Stomach (tissue), 9 donors: Measurements from ENCODE around the gene ZNF324. TPM values are rescaled to one million over a fixed set of nuclear protein-coding genes. Genes with fewer than 3 reads are reported as not detected.
A peak's percentile ranks its signal among the peaks of the same experiment; 100 is the strongest.

ENCODE experiments used
- DNase-seq, 2 donors: peaks; one replicate each; pipeline versions ENCODE4 v3.0.0 to v3.0.0-alpha.2; 2013 to 2019
- H3K27ac ChIP-seq, 5 donors: fragments of 200-600 bp in 4 of 5; sonication (generic) in 4 of 5; one replicate each; pipeline ENCODE4 v1.5.1; 2013 to 2019; ENCODE audit warnings: mild to moderate bottlenecking in 1 of 5, moderate library complexity in 1 of 5
- H3K27me3 ChIP-seq, 3 donors: fragments of 200-600 bp; sonication (generic); one replicate each; pipeline ENCODE4 v1.5.1; 2017 to 2019; ENCODE audit warnings: mixed run types in 1 of 3
- H3K36me3 ChIP-seq, 4 donors: fragments of 200-600 bp; sonication (generic); 1 replicate in 3 of 4; 2 replicates in 1 of 4; pipeline ENCODE4 v1.5.1; 2016 to 2019
- H3K4me1 ChIP-seq, 4 donors: fragments of 200-600 bp; sonication (generic); one replicate each; pipeline ENCODE4 v1.5.1; 2016 to 2019
- H3K4me3 ChIP-seq, 4 donors: fragments of 200-600 bp; sonication (generic) in 3 of 4; one replicate each; pipeline ENCODE4 v1.5.1; 2016 to 2019; ENCODE audit warnings: mild to moderate bottlenecking in 1 of 4
- H3K9me3 ChIP-seq, 4 donors: fragments of 200-600 bp; sonication (generic); one replicate each; pipeline ENCODE4 v1.5.1; 2016 to 2019
- EP300 ChIP-seq: sonication (generic); formaldehyde crosslinking; IDR thresholded peaks from one replicate; pipeline ENCODE4 v1.6.1; 2017; ENCODE audit warnings: antibody characterized with exemption
- POLR2A ChIP-seq, 4 donors: fragments of 450-650 bp; IDR thresholded peaks; one replicate each; pipeline ENCODE4 v1.6.1; 2016; ENCODE audit warnings: antibody characterized with exemption in 4 of 4, control low read depth in 2 of 4, mild to moderate bottlenecking in 1 of 4, moderate library complexity in 1 of 4
- POLR2AphosphoS5 ChIP-seq, 3 donors: sonication (generic); formaldehyde crosslinking; IDR thresholded peaks; one replicate each; pipeline ENCODE4 v1.6.1; 2016; ENCODE audit warnings: antibody characterized with exemption in 3 of 3
- WGBS, 5 donors: extraction: QIAGEN DNeasy Blood & Tissue Kit in 3 of 5; methylation state at CpG; one replicate each; pipeline versions ENCODE4 v1.1.5 to v1.1.7; 2013 to 2018; 5-methylcytosine and 5-hydroxymethylcytosine counted together
- intact Hi-C: fragments of 100-400 bp; cut with DNase I; formaldehyde crosslinking; loops from one replicate; pipeline ENCODE4 v1.15.1; 2023; ENCODE audit warnings: low total_unique reads
- polyA plus RNA-seq, 3 donors: library from polyadenylated mRNA; stranded (reverse); fragments of 200-250 nt; gene quantifications; one replicate each; pipeline ENCODE4 v1.2.3, GENCODE V29; 2013
- total RNA-seq, 5 donors: library from RNA; depleted of rRNA; stranded (reverse); fragments of >200 nt; gene quantifications; one replicate each; pipeline versions ENCODE4 v1.1.0 to v1.2.3, GENCODE V29; 2014 to 2016
- TF ChIP-seq, protein P1 (sequence below), 7 experiments: fragments of 450-650 bp in 4 of 7; fragments of 200-600 bp in 3 of 7; sonication (generic) in 3 of 7; IDR thresholded peaks; one replicate each; pipeline ENCODE4 v1.5.1; 2016 to 2019; ENCODE audit warnings: antibody characterized with exemption in 7 of 7, control low read depth in 2 of 7, mild to moderate bottlenecking in 1 of 7
- donor health status: healthy with polysubstance abuse.
- donor health status: Bipolar disorder and iron deficiency.
- donor health status: healthy.

Gene ZNF324
- total and polyA plus RNA-seq, 8 donors: 1.7 to 11.9 (median 5.8) TPM

- no peak for DNase-seq
- Histone ChIP-seq H3K36me3 (peaks cover 9 to 57% (median 47%) of the 10 kb centered on the region in 4 donors), H3K27ac (peak overlapping the region in 2 of 5 donors; percentile 87 to 93), H3K4me1 (peaks cover 18 to 31% (median 23%) of the 10 kb centered on the region in 4 donors), H3K4me3 (no peak overlapping the region), H3K9me3 (no peaks in the 10 kb centered on the region), H3K27me3 (no peaks in the 10 kb centered on the region)
- no peak for TF ChIP-seq POLR2A (IDR thresholded peaks at IDR 0.05)
- TF ChIP-seq EP300: no peak
- TF ChIP-seq POLR2AphosphoS5 (IDR thresholded peaks at IDR 0.05): no peak
- TF ChIP-seq, protein P1, sequence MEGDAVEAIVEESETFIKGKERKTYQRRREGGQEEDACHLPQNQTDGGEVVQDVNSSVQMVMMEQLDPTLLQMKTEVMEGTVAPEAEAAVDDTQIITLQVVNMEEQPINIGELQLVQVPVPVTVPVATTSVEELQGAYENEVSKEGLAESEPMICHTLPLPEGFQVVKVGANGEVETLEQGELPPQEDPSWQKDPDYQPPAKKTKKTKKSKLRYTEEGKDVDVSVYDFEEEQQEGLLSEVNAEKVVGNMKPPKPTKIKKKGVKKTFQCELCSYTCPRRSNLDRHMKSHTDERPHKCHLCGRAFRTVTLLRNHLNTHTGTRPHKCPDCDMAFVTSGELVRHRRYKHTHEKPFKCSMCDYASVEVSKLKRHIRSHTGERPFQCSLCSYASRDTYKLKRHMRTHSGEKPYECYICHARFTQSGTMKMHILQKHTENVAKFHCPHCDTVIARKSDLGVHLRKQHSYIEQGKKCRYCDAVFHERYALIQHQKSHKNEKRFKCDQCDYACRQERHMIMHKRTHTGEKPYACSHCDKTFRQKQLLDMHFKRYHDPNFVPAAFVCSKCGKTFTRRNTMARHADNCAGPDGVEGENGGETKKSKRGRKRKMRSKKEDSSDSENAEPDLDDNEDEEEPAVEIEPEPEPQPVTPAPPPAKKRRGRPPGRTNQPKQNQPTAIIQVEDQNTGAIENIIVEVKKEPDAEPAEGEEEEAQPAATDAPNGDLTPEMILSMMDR (IDR thresholded peaks at IDR 0.05): no peak
- intact Hi-C loops: no loop called here
- WGBS, 5 donors: 92 to 100% (median 100%) methylated on average over 1 of the region's 1 CpG
Observed at GRCh38 chr19:58477871-58478270, 11.0 kb downstream of the ZNF324 start.

GRCh38 chr19:58479303-58479702 is 12.4 kb downstream of the ZNF324 start:
- Histone ChIP-seq H3K4me1 (peaks cover 18 to 30% (median 25%) of the 10 kb centered on the region in 4 donors), H3K9me3 (no peaks in the 10 kb centered on the region), H3K4me3 (no peak overlapping the region), H3K27me3 (no peaks in the 10 kb centered on the region), H3K36me3 (peaks cover 7 to 47% (median 40%) of the 10 kb centered on the region in 4 donors), H3K27ac (no peak overlapping the region)
- no peak for TF ChIP-seq POLR2AphosphoS5 (IDR thresholded peaks at IDR 0.05)
- TF ChIP-seq POLR2A (IDR thresholded peaks at IDR 0.05): no peak
- TF ChIP-seq EP300: no peak
- TF ChIP-seq, protein P1 (IDR thresholded peaks at IDR 0.05): no peak
- DNase-seq: no peak
- intact Hi-C loops: no loop called here
- WGBS, 5 donors: 84 to 88% (median 87%) methylated on average over 7 of the region's 7 CpGs

- TF ChIP-seq EP300 (no peak), POLR2A (IDR thresholded peaks at IDR 0.05) (no peak), POLR2AphosphoS5 (IDR thresholded peaks at IDR 0.05) (no peak)
- TF ChIP-seq, protein P1 (IDR thresholded peaks at IDR 0.05): no peak
- H3K27ac ChIP-seq: no peak overlapping the region
- 85 to 95% (median 90%) methylated on average over 18 to 28 of the region's 28 CpGs for WGBS, 5 donors
- H3K9me3 ChIP-seq: no peaks in the 10 kb centered on the region
- H3K4me3 ChIP-seq: no peak overlapping the region
- no peak for DNase-seq
- H3K27me3 ChIP-seq: no peaks in the 10 kb centered on the region
- intact Hi-C loops: no loop called here
- peaks cover 15 to 24% (median 22%) of the 10 kb centered on the region in 4 donors for H3K4me1 ChIP-seq
- peaks cover 7 to 47% (median 40%) of the 10 kb centered on the region in 4 donors for H3K36me3 ChIP-seq
Observed at GRCh38 chr19:58479736-58480480, 13.0 kb downstream of the ZNF324 start.

- intact Hi-C loops: no loop called here
- TF ChIP-seq, protein P1 (IDR thresholded peaks at IDR 0.05): no peak
- TF ChIP-seq EP300 (no peak), POLR2A (IDR thresholded peaks at IDR 0.05) (no peak), POLR2AphosphoS5 (IDR thresholded peaks at IDR 0.05) (no peak)
- 91 to 97% (median 94%) methylated on average over 13 to 20 of the region's 20 CpGs for WGBS, 5 donors
- no peak for DNase-seq
- H3K9me3 ChIP-seq: no peaks in the 10 kb centered on the region
- peaks cover 10 to 19% (median 16%) of the 10 kb centered on the region in 4 donors for H3K4me1 ChIP-seq
- H3K4me3 ChIP-seq: no peak overlapping the region
- H3K27me3 ChIP-seq: no peaks in the 10 kb centered on the region
- H3K36me3 ChIP-seq: peaks cover 7 to 47% (median 40%) of the 10 kb centered on the region in 4 donors
- H3K27ac ChIP-seq: no peak overlapping the region
Observed at GRCh38 chr19:58480481-58480830, 13.6 kb downstream of the ZNF324 start.
